ENCODE data around the gene SNW1. TPM values are rescaled to one million over a fixed set of nuclear protein-coding genes. Genes with fewer than 3 reads are reported as not detected.

The SNW1 gene
- total RNA-seq, 1 experiment from 2014 or later, result 92.1 TPM

- POLR2A ChIA-PET, result interaction anchor here (1.0 kb wide), 1 partner anchor 30 kb away, joined by 3 read pairs; no protein-coding TSS in a partner anchor
- TF ChIP-seq, protein P1, sequence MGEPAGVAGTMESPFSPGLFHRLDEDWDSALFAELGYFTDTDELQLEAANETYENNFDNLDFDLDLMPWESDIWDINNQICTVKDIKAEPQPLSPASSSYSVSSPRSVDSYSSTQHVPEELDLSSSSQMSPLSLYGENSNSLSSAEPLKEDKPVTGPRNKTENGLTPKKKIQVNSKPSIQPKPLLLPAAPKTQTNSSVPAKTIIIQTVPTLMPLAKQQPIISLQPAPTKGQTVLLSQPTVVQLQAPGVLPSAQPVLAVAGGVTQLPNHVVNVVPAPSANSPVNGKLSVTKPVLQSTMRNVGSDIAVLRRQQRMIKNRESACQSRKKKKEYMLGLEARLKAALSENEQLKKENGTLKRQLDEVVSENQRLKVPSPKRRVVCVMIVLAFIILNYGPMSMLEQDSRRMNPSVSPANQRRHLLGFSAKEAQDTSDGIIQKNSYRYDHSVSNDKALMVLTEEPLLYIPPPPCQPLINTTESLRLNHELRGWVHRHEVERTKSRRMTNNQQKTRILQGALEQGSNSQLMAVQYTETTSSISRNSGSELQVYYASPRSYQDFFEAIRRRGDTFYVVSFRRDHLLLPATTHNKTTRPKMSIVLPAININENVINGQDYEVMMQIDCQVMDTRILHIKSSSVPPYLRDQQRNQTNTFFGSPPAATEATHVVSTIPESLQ (CRISPR knock-in tag; IDR thresholded peaks at IDR 0.05), result no peak
- no peak for TF ChIP-seq SMAD4 (CRISPR knock-in tag; IDR thresholded peaks at IDR 0.05)
- no peak for TF ChIP-seq ATF1 (CRISPR knock-in tag; IDR thresholded peaks at IDR 0.05)
- no peak for TF ChIP-seq AR (CRISPR knock-in tag; IDR thresholded peaks at IDR 0.05)
- no peak for TF ChIP-seq SOX15 (CRISPR knock-in tag; IDR thresholded peaks at IDR 0.05)
- TF ChIP-seq NR3C1 (CRISPR knock-in tag; conservative IDR thresholded peaks at IDR 0.05; ENCODE audit: low read depth), result no peak
- no peak for TF ChIP-seq ARID4B (CRISPR knock-in tag; IDR thresholded peaks at IDR 0.05; ENCODE audit: borderline replicate concordance)
- H3K4me1 Mint-ChIP-seq, result peaks cover 17% of the 10 kb centered on the region
- DNase-seq (ENCODE audit: low spot score) (no peak), ATAC-seq (no peak)
- no peaks in the 10 kb centered on the region for H3K9me3 Mint-ChIP-seq
- CTCF ChIA-PET, result interaction anchor here (0.8 kb wide), 1 partner anchor 9 kb away, joined by 4 read pairs; the partner anchor contains the start of gene ADCK1
- no peaks in the 10 kb centered on the region for H3K27me3 Mint-ChIP-seq (ENCODE audit: low read depth)
- no peaks in the 10 kb centered on the region for H3K36me3 Mint-ChIP-seq
- H3K4me3 Mint-ChIP-seq, result no peak overlapping the region
- no peak overlapping the region for H3K27ac Mint-ChIP-seq
Observed at GRCh38 chr14:77791225-77791600, 30.3 kb upstream of the SNW1 start.

GRCh38 chr14:77790566-77791224, 29.7 kb upstream of the SNW1 start:
- Mint-ChIP-seq H3K4me3 (no peak overlapping the region), H3K36me3 (no peaks in the 10 kb centered on the region), H3K9me3 (no peaks in the 10 kb centered on the region), H3K4me1 (peaks cover 22% of the 10 kb centered on the region), H3K27me3 (ENCODE audit: low read depth) (no peaks in the 10 kb centered on the region), H3K27ac (no peak overlapping the region)
- DNase-seq (ENCODE audit: low spot score), result no peak
- ChIA-PET CTCF (interaction anchor here (0.8 kb wide), 1 partner anchor 10 kb away, joined by 4 read pairs; the partner anchor contains the start of gene ADCK1), POLR2A (interaction anchor here (1.0 kb wide), 1 partner anchor 29 kb away, joined by 3 read pairs; no protein-coding TSS in a partner anchor)
- ATAC-seq, result no peak
- TF ChIP-seq RORB (CRISPR knock-in tag; IDR thresholded peaks at IDR 0.05), result no peak
- TF ChIP-seq NR1H2 (CRISPR knock-in tag; IDR thresholded peaks at IDR 0.05), result no peak
- TF ChIP-seq, protein P2, sequence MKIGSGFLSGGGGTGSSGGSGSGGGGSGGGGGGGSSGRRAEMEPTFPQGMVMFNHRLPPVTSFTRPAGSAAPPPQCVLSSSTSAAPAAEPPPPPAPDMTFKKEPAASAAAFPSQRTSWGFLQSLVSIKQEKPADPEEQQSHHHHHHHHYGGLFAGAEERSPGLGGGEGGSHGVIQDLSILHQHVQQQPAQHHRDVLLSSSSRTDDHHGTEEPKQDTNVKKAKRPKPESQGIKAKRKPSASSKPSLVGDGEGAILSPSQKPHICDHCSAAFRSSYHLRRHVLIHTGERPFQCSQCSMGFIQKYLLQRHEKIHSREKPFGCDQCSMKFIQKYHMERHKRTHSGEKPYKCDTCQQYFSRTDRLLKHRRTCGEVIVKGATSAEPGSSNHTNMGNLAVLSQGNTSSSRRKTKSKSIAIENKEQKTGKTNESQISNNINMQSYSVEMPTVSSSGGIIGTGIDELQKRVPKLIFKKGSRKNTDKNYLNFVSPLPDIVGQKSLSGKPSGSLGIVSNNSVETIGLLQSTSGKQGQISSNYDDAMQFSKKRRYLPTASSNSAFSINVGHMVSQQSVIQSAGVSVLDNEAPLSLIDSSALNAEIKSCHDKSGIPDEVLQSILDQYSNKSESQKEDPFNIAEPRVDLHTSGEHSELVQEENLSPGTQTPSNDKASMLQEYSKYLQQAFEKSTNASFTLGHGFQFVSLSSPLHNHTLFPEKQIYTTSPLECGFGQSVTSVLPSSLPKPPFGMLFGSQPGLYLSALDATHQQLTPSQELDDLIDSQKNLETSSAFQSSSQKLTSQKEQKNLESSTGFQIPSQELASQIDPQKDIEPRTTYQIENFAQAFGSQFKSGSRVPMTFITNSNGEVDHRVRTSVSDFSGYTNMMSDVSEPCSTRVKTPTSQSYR (CRISPR knock-in tag; IDR thresholded peaks at IDR 0.05), result no peak
- no peak for TF ChIP-seq AR (CRISPR knock-in tag; IDR thresholded peaks at IDR 0.05)
- TF ChIP-seq, protein P3, sequence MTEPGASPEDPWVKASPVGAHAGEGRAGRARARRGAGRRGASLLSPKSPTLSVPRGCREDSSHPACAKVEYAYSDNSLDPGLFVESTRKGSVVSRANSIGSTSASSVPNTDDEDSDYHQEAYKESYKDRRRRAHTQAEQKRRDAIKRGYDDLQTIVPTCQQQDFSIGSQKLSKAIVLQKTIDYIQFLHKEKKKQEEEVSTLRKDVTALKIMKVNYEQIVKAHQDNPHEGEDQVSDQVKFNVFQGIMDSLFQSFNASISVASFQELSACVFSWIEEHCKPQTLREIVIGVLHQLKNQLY (CRISPR knock-in tag; IDR thresholded peaks at IDR 0.05), result no peak
- TF ChIP-seq, protein P4, sequence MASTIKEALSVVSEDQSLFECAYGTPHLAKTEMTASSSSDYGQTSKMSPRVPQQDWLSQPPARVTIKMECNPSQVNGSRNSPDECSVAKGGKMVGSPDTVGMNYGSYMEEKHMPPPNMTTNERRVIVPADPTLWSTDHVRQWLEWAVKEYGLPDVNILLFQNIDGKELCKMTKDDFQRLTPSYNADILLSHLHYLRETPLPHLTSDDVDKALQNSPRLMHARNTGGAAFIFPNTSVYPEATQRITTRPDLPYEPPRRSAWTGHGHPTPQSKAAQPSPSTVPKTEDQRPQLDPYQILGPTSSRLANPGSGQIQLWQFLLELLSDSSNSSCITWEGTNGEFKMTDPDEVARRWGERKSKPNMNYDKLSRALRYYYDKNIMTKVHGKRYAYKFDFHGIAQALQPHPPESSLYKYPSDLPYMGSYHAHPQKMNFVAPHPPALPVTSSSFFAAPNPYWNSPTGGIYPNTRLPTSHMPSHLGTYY (CRISPR knock-in tag; IDR thresholded peaks at IDR 0.05), result no peak
- TF ChIP-seq HMGA2 (CRISPR knock-in tag; IDR thresholded peaks at IDR 0.05), result no peak
- no peak for TF ChIP-seq ATF1 (CRISPR knock-in tag; IDR thresholded peaks at IDR 0.05)
- TF ChIP-seq E2F4 (CRISPR knock-in tag; IDR thresholded peaks at IDR 0.05; ENCODE audit: borderline replicate concordance, low read depth), result no peak
